Gastroesophageal sphincter (tissue), 4 donors: ENCODE results near the gene MEFV. TPM values are rescaled to one million over a fixed set of nuclear protein-coding genes. Genes with fewer than 3 reads are reported as not detected.

Experiments
- ATAC-seq: fragments of 150-250 bp; one replicate; pipeline ENCODE4 v1.9.1; 2016; ENCODE audit warnings: mild to moderate bottlenecking, moderate library complexity
- H3K27ac ChIP-seq, 4 donors: fragments of 200-600 bp; sonication (generic) in 3 of 4; 1 replicate in 3 of 4; 2 replicates in 1 of 4; pipeline ENCODE4 v1.5.1; 2016 to 2019
- H3K27me3 ChIP-seq: fragments of 200-600 bp; sonication (generic); one replicate; pipeline ENCODE4 v1.5.1; 2019
- H3K36me3 ChIP-seq, 2 donors: fragments of 200-600 bp; sonication (generic); one replicate each; pipeline ENCODE4 v1.5.1; 2019; ENCODE audit warnings: control low read depth in 1 of 2
- H3K4me1 ChIP-seq, 3 donors: fragments of 200-600 bp; sonication (generic); 1 replicate in 2 of 3; 2 replicates in 1 of 3; pipeline ENCODE4 v1.5.1; 2016 to 2019; ENCODE audit warnings: control low read depth in 2 of 3
- H3K4me3 ChIP-seq, 2 donors: fragments of 200-600 bp; sonication (generic); one replicate each; pipeline ENCODE4 v1.5.1; 2019; ENCODE audit warnings: mild to moderate bottlenecking in 1 of 2, moderate library complexity in 1 of 2
- H3K9me3 ChIP-seq, 3 donors: fragments of 200-600 bp; sonication (generic); one replicate each; pipeline ENCODE4 v1.5.1; 2017 to 2019; ENCODE audit warnings: control low read depth in 2 of 3
- CTCF ChIP-seq, 4 experiments: fragments of 200-600 bp in 2 of 4; fragments of 450-650 bp in 2 of 4; sonication (generic) in 1 of 4; IDR thresholded peaks; one replicate each; pipeline ENCODE4 v1.5.1; 2017 to 2019; ENCODE audit warnings: antibody characterized with exemption in 4 of 4, mild to moderate bottlenecking in 2 of 4, moderate library complexity in 2 of 4
- EP300 ChIP-seq: sonication (generic); formaldehyde crosslinking; IDR thresholded peaks from one replicate; pipeline ENCODE4 v1.6.1; 2017; ENCODE audit warnings: antibody characterized with exemption, mild to moderate bottlenecking
- POLR2A ChIP-seq, 2 donors: fragments of 450-650 bp; IDR thresholded peaks; one replicate each; pipeline ENCODE4 v1.6.1; 2017; ENCODE audit warnings: antibody characterized with exemption in 2 of 2, mild to moderate bottlenecking in 2 of 2, moderate library complexity in 1 of 2
- POLR2AphosphoS5 ChIP-seq: sonication (generic); formaldehyde crosslinking; IDR thresholded peaks from one replicate; pipeline ENCODE4 v1.6.1; 2017; ENCODE audit warnings: antibody characterized with exemption
- WGBS, 2 donors: methylation state at CpG; one replicate each; pipeline ENCODE4 v1.1.5; 2018; ENCODE audit warnings: low coverage in 1 of 2; 5-methylcytosine and 5-hydroxymethylcytosine counted together
- total RNA-seq, 4 donors: library from RNA; depleted of rRNA; stranded (reverse); fragments of >200 nt; gene quantifications; one replicate each; pipeline ENCODE4 v1.1.0, GENCODE V29; 2016

The MEFV gene
- total RNA-seq, 4 donors from 2014 or later, result 1.2 to 3.4 (median 1.7) TPM

- Histone ChIP-seq H3K27me3 (peaks cover 41% of the 10 kb centered on the region), H3K27ac (no peak overlapping the region), H3K4me1 (no peaks in the 10 kb centered on the region), H3K9me3 (no peaks in the 10 kb centered on the region), H3K4me3 (no peak overlapping the region), H3K36me3 (no peaks in the 10 kb centered on the region)
- 60% methylated on average over 1 of the region's 35 CpGs; no CpG with 5 or more reads in 1 of the 2 donors for WGBS, 2 donors
- ATAC-seq, result no peak
- TF ChIP-seq CTCF (IDR thresholded peaks at IDR 0.05) (no peak), POLR2AphosphoS5 (no peak), POLR2A (IDR thresholded peaks at IDR 0.05) (no peak), EP300 (no peak)
Measured at GRCh38 chr16:3254309-3254708, 2.1 kb downstream of the MEFV start.

GRCh38 chr16:3252967-3253366 lies 3.5 kb downstream of the MEFV start:
- no peak for ATAC-seq
- H3K36me3 ChIP-seq, result no peaks in the 10 kb centered on the region
- no peaks in the 10 kb centered on the region for H3K4me1 ChIP-seq
- TF ChIP-seq POLR2AphosphoS5 (no peak), POLR2A (IDR thresholded peaks at IDR 0.05) (no peak), EP300 (no peak), CTCF (IDR thresholded peaks at IDR 0.05) (no peak)
- no peak overlapping the region for H3K27ac ChIP-seq
- 54 to 57% methylated on average over 2 to 3 of the region's 4 CpGs for WGBS, 2 donors
- no peaks in the 10 kb centered on the region for H3K9me3 ChIP-seq
- H3K27me3 ChIP-seq, result peaks cover 51% of the 10 kb centered on the region
- H3K4me3 ChIP-seq, result no peak overlapping the region

GRCh38 chr16:3249451-3249850 lies 7.0 kb downstream of the MEFV start:
- Histone ChIP-seq H3K4me3 (no peak overlapping the region), H3K27me3 (peaks cover 29% of the 10 kb centered on the region), H3K27ac (no peak overlapping the region), H3K36me3 (no peaks in the 10 kb centered on the region), H3K9me3 (no peaks in the 10 kb centered on the region), H3K4me1 (no peaks in the 10 kb centered on the region)
- no peak for ATAC-seq
- TF ChIP-seq CTCF (IDR thresholded peaks at IDR 0.05) (no peak), EP300 (no peak), POLR2A (IDR thresholded peaks at IDR 0.05) (no peak), POLR2AphosphoS5 (no peak)
- no CpG with 5 or more reads among the region's 14 CpGs for WGBS, 2 donors

GRCh38 chr16:3249020-3249419 lies 7.4 kb downstream of the MEFV start:
- Histone ChIP-seq H3K36me3 (no peaks in the 10 kb centered on the region), H3K9me3 (no peaks in the 10 kb centered on the region), H3K27ac (no peak overlapping the region), H3K27me3 (peaks cover 29% of the 10 kb centered on the region), H3K4me3 (no peak overlapping the region), H3K4me1 (no peaks in the 10 kb centered on the region)
- no peak for ATAC-seq
- no CpG with 5 or more reads among the region's 1 CpG for WGBS, 2 donors
- no peak for TF ChIP-seq EP300
- no peak for TF ChIP-seq POLR2AphosphoS5
- TF ChIP-seq CTCF (IDR thresholded peaks at IDR 0.05), result no peak
- no peak for TF ChIP-seq POLR2A (IDR thresholded peaks at IDR 0.05)

GRCh38 chr16:3248596-3248995 lies 7.8 kb downstream of the MEFV start:
- Histone ChIP-seq H3K4me1 (no peaks in the 10 kb centered on the region), H3K36me3 (no peaks in the 10 kb centered on the region), H3K27ac (no peak overlapping the region), H3K9me3 (no peaks in the 10 kb centered on the region), H3K4me3 (no peak overlapping the region), H3K27me3 (peaks cover 31% of the 10 kb centered on the region)
- 79% methylated on average over 2 of the region's 5 CpGs; no CpG with 5 or more reads in 1 of the 2 donors for WGBS, 2 donors
- TF ChIP-seq CTCF (IDR thresholded peaks at IDR 0.05) (no peak), POLR2AphosphoS5 (no peak), EP300 (no peak), POLR2A (IDR thresholded peaks at IDR 0.05) (no peak)
- ATAC-seq, result no peak
